Stimulated activated naive CD8-positive, alpha-beta T cell treated with anti-CD3 and anti-CD28 coated beads, Interleukin-15, amount 100 ng/mL, for 72 hours (primary cell): Measurements from ENCODE around the gene APOBEC4.

Source experiments
- ATAC-seq: fragments of 150-1000 bp; cut with Tn5 transposase; 2 replicates; pipeline ENCODE4 v1.10.0; 2021; ENCODE audit warnings: mild to moderate bottlenecking, moderate library complexity
- DNase-seq, 2 donors: peaks; one replicate each; pipeline ENCODE4 v3.0.0; 2021 to 2022
- H3K27ac Mint-ChIP-seq, 2 donors: one replicate each; pipeline ENCODE4 v1.8.0; 2022; ENCODE audit warnings: mild to moderate bottlenecking in 2 of 2, mixed read lengths in 2 of 2, moderate library complexity in 2 of 2
- H3K27me3 Mint-ChIP-seq: one replicate; pipeline ENCODE4 v1.8.0; 2022; ENCODE audit warnings: mixed read lengths
- H3K4me1 Mint-ChIP-seq: one replicate; pipeline ENCODE4 v1.8.0; 2022; ENCODE audit warnings: mild to moderate bottlenecking, mixed read lengths
- H3K4me3 Mint-ChIP-seq, 2 donors: one replicate each; pipeline ENCODE4 v1.8.0; 2022; ENCODE audit warnings: mild to moderate bottlenecking in 2 of 2, mixed read lengths in 2 of 2, moderate library complexity in 1 of 2
- H3K9me3 Mint-ChIP-seq, 2 donors: one replicate each; pipeline ENCODE4 v1.8.0; 2022; ENCODE audit warnings: mixed read lengths in 2 of 2

The APOBEC4 gene

DNA sequence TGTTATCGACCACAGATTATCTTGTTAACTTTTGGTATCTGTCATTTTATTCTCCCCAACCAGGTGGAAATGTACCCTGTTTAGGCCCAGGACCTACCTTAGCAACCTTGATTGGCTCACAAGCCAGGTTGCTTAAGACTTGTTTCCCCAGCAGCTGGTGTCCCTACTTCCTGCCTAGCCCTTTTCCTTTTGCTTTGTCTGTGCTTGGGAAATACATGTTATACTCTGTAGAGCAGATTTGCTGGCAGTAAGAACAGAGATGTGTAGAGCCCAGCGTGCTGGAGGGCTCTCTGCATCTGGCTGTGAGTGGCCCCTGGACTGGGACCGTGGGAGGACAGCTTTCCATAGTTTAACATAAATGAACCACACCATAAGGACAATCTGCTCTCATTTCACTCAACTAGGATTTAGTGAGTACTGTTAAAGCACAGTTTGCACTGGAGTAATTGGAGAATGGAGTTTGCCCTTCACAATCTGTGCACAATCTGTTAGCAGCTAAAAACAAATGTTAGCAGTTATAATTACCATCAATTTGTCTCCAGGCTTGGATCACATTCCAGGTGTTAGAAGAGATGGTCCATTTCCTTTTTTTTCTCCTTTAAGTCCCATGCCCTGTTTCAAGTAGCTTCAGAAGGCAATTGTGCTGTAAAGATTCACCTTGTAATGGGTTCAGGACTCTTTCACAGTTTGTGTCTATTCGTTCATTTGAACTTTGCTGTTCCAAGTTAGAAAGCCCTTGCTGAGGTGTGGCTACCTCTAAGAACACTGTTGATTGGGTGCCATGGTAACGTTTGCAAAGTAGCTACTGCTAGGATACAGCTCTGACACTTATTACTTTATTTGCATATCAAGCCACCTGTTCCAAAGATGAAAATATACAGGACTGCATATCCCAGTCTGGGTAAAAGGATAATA is at the start of gene APOBEC4:
Gene APOBEC4, minus strand, starts transcription at position 770 of the 915 bp plus-strand sequence. CDS start 4,535 bp downstream, outside the sequence.
- ATAC-seq (peak; percentile 73), DNase-seq (peak in 1 of 2 donors; percentile 24)
- Mint-ChIP-seq H3K27ac (peak within 1 kb of the TSS; percentile 36 to 82), H3K9me3 (no peaks in the 10 kb centered on the region), H3K27me3 (no peaks in the 10 kb centered on the region), H3K4me3 (peak within 1 kb of the TSS; percentile 38 to 62), H3K4me1 (peaks cover 41% of the 10 kb centered on the region)

- no peak overlapping the region for H3K4me3 Mint-ChIP-seq
- peaks cover 11% of the 10 kb centered on the region for H3K4me1 Mint-ChIP-seq
- no peaks in the 10 kb centered on the region for H3K27me3 Mint-ChIP-seq
- H3K9me3 Mint-ChIP-seq: no peaks in the 10 kb centered on the region
- H3K27ac Mint-ChIP-seq: no peak overlapping the region
- ATAC-seq (no peak), DNase-seq (no peak)
Measured at GRCh38 chr1:183702813-183703198, 49.7 kb upstream of the APOBEC4 start.

DNA sequence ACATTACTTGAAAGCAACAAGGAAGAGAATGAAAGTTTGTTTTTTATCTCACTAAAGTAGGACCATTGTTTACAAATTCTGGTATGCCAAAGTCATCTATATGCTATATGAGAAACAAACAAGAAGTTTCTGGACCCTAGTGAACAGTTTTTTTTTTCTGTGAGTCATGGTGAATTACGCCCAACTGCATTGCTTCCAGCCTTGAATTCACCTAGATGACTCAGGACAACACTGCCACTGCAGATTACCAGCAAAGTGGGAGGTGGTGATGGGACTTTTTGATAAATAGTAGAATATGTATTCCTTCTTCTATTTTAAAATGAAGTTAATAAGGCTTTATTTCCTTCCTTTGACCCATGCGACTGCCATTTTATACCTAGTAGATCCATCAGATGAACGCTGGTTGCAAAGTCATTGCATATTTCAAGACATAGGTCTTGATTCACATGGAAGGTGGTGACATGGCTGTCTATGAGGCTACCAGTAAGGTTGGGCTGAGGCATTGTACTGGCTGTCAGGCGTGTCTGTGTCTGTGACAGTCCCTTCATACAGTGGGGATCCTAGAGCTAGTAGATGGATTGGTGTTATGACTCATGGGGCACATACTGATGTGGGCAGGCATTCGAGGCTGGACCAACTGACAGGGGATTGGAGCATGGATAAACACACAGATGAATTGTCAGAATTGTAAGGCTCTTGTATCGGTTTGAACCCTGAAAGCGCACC is 49.1 kb upstream of the APOBEC4 start:
- Mint-ChIP-seq H3K4me3 (no peak overlapping the region), H3K4me1 (peaks cover 12% of the 10 kb centered on the region), H3K27ac (no peak overlapping the region), H3K9me3 (no peaks in the 10 kb centered on the region), H3K27me3 (no peaks in the 10 kb centered on the region)
- ATAC-seq (no peak), DNase-seq (no peak)

DNA sequence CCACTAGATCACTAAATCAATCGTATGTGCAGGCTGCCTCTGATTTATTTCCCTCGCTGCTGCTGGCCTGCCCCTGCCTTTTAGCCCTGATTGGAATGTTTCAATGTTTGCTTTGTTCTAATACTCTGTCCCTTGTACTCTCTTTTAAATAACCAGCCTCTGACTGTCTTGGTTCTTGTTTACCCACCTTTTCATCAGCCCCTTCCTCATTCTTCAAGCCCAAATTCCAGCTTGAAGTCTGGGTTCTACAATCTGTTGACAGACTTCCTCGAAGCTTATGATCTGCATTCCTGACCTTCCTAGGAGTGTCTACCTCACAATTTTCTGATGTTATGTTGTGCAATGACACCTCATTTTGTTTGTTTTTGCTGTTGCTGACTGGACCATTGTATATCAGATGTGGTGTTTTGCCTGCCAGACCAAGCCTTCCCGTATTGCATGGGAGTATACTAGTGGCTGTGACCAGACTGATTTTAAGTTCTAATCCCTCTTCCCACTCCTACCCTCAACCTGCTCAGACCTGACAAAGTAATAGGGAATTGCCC is 46.6 kb upstream of the APOBEC4 start:
- no peak for DNase-seq
- Mint-ChIP-seq H3K27ac (no peak overlapping the region), H3K27me3 (no peaks in the 10 kb centered on the region), H3K4me1 (peaks cover 12% of the 10 kb centered on the region), H3K9me3 (no peaks in the 10 kb centered on the region), H3K4me3 (no peak overlapping the region)
- no peak for ATAC-seq

GRCh38 chr1:183697814-183698590 is 44.9 kb upstream of the APOBEC4 start:
- H3K4me1 Mint-ChIP-seq: peaks cover 12% of the 10 kb centered on the region
- DNase-seq (no peak), ATAC-seq (peak; percentile 64)
- H3K27ac Mint-ChIP-seq: no peak overlapping the region
- H3K4me3 Mint-ChIP-seq: no peak overlapping the region
- no peaks in the 10 kb centered on the region for H3K27me3 Mint-ChIP-seq
- H3K9me3 Mint-ChIP-seq: no peaks in the 10 kb centered on the region

DNA sequence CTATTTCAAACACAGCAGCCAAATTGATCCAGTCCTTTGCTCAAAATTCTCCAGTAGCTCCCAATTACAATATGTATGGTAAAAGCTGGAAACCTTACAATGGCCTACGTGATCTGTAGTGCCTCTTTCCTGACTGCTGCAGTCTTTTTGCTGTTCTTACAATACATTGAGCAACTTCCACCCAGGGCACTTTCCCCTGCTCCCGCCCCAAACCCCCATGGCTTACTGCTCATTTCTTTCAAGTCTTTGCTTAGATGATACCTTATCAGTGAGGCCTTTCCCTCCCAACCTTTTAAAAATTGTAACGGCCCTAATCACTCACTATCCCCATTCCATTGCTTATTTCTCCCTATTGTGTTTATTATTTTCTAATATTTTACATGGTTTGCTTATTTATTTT is 43.9 kb upstream of the APOBEC4 start:
- Mint-ChIP-seq H3K4me3 (no peak overlapping the region), H3K9me3 (no peaks in the 10 kb centered on the region), H3K27me3 (no peaks in the 10 kb centered on the region), H3K4me1 (peaks cover 12% of the 10 kb centered on the region), H3K27ac (no peak overlapping the region)
- ATAC-seq (no peak), DNase-seq (no peak)

GRCh38 chr1:183694755-183695154 is 41.6 kb upstream of the APOBEC4 start:
- Mint-ChIP-seq H3K27me3 (no peaks in the 10 kb centered on the region), H3K4me1 (peaks cover 17% of the 10 kb centered on the region), H3K4me3 (no peak overlapping the region), H3K27ac (no peak overlapping the region), H3K9me3 (no peaks in the 10 kb centered on the region)
- DNase-seq: no peak
- ATAC-seq: no peak

DNA sequence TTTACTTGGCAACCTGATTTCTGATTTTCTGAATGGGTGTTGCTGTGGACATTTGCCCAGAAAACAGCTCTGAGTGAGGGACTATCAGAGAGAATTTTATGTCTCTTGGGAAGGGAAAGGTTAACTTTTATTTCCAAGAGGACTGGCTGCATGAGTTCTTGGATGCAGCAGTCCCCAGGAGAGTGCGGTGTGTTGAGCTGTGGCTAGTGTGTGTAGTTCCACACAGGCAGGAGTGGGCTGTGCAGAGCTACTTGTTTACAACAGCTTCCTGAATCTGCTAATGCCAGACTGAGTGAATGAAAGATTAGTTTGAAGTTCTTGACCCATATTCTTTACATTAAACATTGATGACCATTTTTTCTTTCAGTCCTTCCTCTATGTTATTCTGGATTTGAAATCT is 41.0 kb upstream of the APOBEC4 start:
- Mint-ChIP-seq H3K4me3 (no peak overlapping the region), H3K27me3 (no peaks in the 10 kb centered on the region), H3K4me1 (peaks cover 21% of the 10 kb centered on the region), H3K9me3 (no peaks in the 10 kb centered on the region), H3K27ac (no peak overlapping the region)
- DNase-seq (no peak), ATAC-seq (no peak)

GRCh38 chr1:183693521-183693920 is 40.4 kb upstream of the APOBEC4 start:
- Mint-ChIP-seq H3K9me3 (no peaks in the 10 kb centered on the region), H3K27ac (no peak overlapping the region), H3K4me3 (no peak overlapping the region), H3K4me1 (peaks cover 17% of the 10 kb centered on the region), H3K27me3 (no peaks in the 10 kb centered on the region)
- DNase-seq (no peak), ATAC-seq (no peak)

GRCh38 chr1:183689762-183690204 is 36.7 kb upstream of the APOBEC4 start:
- DNase-seq: peak; percentile 25 to 62
- peaks cover 9% of the 10 kb centered on the region for H3K4me1 Mint-ChIP-seq
- peak; percentile 97 for ATAC-seq
- no peak overlapping the region for H3K27ac Mint-ChIP-seq
- H3K27me3 Mint-ChIP-seq: peaks cover 6% of the 10 kb centered on the region
- no peak overlapping the region for H3K4me3 Mint-ChIP-seq
- no peaks in the 10 kb centered on the region for H3K9me3 Mint-ChIP-seq

GRCh38 chr1:183688341-183689060 is 35.4 kb upstream of the APOBEC4 start:
- Mint-ChIP-seq H3K27me3 (peaks cover 15% of the 10 kb centered on the region), H3K4me3 (no peak overlapping the region)

DNA sequence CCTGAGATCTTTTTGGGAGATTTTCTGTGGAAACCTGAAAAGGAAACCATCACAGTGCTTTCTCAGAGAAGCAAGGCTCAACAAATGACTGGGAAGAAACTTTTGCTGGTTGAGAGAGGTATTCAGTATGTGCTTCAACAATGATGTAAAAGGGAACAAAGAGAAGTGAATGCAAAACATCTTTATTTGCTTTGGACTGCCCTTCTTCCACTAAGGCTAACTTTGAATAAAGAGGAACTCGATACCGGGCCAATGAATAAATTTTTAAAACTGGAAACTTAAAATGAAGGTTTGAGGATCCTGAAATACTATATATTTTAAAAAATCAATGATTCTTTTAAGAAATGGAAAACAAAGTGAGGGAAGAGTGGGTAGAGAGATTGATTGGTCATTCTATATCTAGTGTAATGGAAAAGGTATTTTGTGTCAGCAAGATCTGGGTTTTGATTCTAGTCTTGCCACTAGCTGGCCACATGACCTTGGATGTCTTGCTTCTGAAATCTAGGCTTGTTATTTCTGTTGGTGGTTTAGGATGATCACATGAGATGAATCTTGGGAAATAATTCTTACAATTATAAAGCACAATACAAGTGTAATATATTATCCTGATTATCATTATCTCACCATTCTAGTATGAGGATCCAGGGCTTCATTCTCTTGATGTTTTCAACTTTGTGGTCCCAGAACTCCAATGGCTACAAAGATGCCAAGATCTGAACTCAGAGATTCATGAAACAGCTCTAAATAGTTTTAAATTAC is 34.6 kb upstream of the APOBEC4 start:
- DNase-seq (no peak), ATAC-seq (no peak)
- H3K27me3 Mint-ChIP-seq: peaks cover 20% of the 10 kb centered on the region
- no peak overlapping the region for H3K27ac Mint-ChIP-seq
- no peak overlapping the region for H3K4me3 Mint-ChIP-seq
- H3K4me1 Mint-ChIP-seq: peaks cover 9% of the 10 kb centered on the region
- H3K9me3 Mint-ChIP-seq: no peaks in the 10 kb centered on the region

More at GRCh38 chr1:183688341-183689060, 35.4 kb upstream of the APOBEC4 start:
- ATAC-seq (no peak), DNase-seq (no peak)
- H3K9me3 Mint-ChIP-seq: no peaks in the 10 kb centered on the region
- H3K27ac Mint-ChIP-seq: no peak overlapping the region
- H3K4me1 Mint-ChIP-seq: peaks cover 9% of the 10 kb centered on the region

- Mint-ChIP-seq H3K4me3 (no peak overlapping the region), H3K4me1 (peaks cover 9% of the 10 kb centered on the region), H3K27ac (no peak overlapping the region), H3K9me3 (no peaks in the 10 kb centered on the region), H3K27me3 (peaks cover 35% of the 10 kb centered on the region)
- DNase-seq (no peak), ATAC-seq (no peak)
Measured at GRCh38 chr1:183686229-183686628, 33.1 kb upstream of the APOBEC4 start.

GRCh38 chr1:183685112-183685713 is 32.1 kb upstream of the APOBEC4 start:
- Mint-ChIP-seq H3K4me1 (peaks cover 9% of the 10 kb centered on the region), H3K27ac (no peak overlapping the region), H3K4me3 (no peak overlapping the region), H3K27me3 (peaks cover 36% of the 10 kb centered on the region), H3K9me3 (no peaks in the 10 kb centered on the region)
- peak in 1 of 2 donors; percentile 25 for DNase-seq
- ATAC-seq: peak; percentile 55
